GM19452 (cell line): ENCODE data around the gene FAM50B.

Experiments
- ATAC-seq: cut with Tn5 transposase; IDR thresholded peaks from one replicate; pipeline ENCODE4 v1.9.1; 2021; ENCODE audit not compliant: unreplicated experiment

Gene FAM50B

DNA sequence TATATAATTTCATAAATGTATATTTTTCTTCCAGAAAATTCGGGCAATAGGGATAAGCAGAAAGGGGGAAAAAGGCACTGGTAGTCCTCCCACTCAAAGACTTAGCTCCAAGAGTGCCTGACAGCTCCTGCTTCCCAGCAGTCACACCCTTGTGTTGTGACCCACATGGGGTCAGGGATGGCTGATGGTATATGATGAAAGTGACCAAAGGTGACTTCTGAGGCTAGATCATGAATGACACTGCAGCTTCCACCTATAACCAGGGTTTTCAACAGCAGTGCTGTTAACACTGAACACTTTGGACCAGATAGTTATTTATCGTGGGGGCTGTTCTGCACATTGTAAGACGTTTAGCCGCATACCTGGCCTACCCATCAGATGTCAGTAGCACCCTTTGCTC lies 22.3 kb downstream of the FAM50B start:
- no peak for ATAC-seq

DNA sequence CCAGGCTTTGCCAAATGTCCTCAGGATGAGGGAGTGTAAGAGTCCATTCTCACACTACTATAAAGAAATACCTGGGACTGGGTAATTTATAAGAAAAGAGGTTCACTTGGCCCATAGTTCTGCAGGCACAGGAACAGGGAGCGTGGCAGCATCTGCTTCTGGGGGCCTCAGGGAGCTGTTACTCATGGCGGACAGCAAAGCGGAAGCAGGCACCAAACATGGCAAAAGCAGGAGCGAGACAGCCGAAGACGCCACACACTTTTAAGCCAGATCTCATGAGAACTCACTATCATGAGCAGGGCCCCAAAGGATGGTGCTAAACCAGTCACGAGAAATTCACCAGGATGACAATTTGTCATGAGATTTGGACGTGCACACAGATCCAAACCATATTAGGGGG lies 22.8 kb downstream of the FAM50B start:
- ATAC-seq, result no peak

DNA sequence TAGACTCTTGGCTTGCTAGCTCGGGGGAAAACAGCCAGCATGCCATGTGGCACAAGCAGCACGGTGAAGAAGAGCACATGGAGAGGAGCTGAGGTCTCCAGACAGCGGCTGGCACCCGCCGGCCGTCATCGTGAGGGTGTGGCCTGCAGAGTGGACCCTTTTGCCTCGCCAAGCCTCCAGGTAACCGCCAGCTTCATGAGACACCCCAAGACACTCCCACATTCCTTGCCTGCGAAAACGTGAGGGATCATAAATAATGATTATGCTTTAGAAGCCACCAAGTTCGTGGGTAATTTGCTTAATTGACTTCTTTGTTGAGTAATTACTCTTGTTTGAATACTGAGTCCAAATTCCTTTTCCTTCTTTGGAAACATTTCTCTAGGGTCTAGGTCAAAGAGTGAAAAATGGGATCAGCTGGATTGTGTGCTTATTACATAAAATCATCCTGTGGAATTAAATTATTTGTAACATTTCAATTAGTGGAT lies 23.2 kb downstream of the FAM50B start:
- no peak for ATAC-seq

DNA sequence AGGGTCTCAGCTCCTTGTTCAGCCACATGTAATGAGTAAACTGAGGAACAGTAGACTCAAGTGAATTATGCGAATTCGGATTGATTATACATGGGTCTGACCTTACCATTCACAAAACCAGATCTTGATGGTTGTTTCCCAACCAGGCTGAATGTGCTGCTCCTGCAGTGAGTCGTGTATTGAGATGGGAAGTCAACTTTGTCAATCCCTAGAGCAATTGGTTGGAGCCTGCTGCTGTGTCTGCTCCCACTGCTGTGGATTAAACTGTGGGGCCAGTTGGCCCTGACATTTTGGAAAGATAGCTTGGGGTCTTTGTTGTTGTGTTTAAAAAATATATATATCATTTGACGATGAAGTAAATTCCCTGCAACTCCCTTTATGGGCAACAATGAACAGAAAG lies 23.9 kb downstream of the FAM50B start:
- ATAC-seq, result no peak

DNA sequence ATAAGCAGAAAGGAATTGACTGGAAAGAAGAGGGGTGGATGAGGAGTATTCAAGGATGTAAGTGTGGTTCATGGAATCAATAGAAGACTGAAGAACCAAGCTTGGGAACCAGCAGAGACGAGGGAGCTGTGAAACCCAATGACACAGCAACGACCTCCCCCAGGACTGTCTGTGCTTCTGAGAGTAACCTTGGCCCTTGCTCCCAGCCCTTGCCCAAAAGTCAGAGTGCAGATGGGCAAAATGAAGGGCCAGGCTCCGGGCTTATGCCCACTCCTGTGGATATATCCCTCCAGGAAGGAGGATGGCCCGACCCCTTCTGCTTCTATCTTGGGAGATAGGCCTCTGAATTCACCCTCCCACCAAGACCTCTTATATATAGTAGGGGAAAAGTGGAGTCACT lies 24.9 kb downstream of the FAM50B start:
- ATAC-seq, result no peak

DNA sequence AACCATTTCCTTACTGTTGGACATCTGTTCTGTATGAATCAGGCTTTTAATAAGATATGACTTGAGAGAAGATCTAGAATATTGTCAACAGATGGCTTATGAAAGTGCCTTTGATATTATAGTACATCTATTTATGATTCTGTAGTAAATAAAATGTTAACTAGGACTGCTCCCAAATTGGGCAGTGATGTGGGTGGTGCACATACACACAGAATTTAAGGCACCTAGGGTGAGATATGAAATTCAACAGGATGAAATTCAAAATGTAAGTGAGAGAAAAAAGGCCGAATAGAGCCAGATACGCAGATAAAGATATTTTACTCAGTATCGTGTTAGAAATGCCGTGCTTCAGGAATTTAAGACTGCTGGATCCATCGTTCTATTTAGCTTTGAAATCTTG lies 26.3 kb downstream of the FAM50B start:
- no peak for ATAC-seq

DNA sequence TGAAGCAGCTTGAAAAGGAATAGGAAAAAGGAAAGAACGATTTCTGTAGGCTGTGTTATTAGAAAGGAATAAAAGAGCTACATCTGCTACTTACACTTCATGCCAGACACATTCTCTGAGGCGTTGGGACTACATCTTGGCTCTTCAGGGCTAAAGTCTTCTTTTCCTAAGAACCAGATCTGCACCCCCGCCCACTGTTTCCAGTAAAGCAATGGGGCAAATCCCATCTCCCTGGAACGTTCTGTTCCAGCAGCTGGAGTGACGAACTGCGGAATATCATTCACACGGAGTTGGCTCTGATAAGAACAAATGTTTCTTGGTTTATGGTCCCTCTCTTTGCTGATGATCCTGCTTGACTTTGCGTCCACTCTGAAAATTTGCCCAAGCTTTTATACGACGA lies 26.9 kb downstream of the FAM50B start:
- ATAC-seq, result no peak

DNA sequence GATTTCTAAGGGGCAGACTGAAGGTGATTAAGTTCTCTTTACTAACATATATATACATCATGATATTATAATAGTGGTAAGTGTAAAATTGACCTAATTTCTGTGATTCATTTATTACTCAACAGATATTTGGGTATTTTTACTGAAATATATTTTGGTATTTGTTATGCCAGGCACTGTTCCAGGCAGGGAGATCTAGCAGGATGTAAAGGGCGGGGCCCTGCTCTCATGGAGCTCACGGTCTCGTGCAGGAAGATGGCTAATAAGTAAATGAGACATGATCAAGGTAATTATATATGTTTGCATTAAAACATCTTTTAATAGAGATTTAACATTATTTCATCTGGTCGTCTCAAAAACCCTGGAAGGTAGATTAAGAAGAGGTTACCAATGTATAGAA lies 27.7 kb downstream of the FAM50B start:
- ATAC-seq, result no peak

DNA sequence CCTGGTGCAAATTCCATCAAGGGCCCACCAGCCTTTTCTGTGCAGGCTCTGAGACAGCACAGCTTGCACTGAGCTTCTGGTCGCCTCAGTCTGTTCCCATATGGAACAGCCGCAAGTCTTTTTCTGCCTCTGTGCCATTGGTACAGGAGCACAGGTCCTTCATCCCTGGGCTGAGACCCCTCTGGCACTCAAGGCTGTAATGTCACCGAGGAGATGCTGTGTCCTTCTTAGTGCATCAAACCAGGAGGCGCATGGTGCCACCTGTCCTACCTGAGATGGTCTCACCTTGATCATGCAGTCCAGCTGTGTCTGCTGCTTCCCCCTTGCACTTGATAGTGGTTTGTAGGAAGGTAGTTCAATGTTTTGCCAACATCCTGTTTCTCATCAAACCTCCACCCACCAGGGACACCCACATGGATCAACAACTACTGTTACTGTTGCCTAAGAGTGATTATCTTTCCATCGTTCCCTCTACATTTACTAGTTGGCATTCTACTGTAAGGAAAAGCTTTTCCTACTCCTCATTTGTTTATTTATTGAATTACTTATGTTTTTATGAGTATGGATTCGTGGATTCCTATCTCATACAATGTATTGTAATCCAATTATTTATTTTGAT lies 29.0 kb downstream of the FAM50B start:
- no peak for ATAC-seq

DNA sequence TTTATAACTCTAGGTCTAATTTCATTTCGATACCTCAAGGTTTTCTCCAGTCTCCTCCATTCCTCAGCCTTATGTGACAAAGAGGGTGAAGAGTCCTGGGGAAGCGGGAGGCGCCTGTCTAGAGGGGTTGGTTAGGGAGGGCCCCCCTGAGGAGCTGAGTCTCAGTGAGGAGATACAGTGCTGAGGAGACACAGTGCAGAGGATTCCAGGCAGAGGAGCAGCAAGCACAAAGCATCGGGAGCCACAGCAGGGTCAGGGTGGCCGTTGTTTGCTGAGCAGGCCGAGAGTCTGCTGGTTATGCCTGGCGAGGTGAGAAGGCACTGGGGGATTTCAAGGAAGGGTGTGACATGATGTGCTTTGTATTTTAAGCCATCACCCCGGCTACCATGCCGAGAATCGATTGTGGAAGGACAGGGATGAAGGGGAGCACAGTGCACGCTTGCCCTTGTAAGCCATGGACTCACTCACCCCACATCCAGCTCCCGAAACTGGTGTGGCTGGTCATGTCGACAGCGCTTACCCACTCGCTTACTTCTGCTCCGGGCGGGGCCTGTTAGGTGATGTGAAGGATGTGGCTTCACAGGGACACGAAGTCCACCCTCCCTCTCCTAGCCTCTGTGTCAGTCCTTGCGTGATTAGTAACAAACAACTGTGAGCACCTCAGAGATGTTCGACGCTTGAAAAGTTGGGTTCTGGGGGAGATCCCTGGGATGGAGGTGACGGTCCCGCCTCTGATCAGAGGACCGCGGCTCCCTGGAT lies 30.2 kb downstream of the FAM50B start:
- ATAC-seq, result no peak

DNA sequence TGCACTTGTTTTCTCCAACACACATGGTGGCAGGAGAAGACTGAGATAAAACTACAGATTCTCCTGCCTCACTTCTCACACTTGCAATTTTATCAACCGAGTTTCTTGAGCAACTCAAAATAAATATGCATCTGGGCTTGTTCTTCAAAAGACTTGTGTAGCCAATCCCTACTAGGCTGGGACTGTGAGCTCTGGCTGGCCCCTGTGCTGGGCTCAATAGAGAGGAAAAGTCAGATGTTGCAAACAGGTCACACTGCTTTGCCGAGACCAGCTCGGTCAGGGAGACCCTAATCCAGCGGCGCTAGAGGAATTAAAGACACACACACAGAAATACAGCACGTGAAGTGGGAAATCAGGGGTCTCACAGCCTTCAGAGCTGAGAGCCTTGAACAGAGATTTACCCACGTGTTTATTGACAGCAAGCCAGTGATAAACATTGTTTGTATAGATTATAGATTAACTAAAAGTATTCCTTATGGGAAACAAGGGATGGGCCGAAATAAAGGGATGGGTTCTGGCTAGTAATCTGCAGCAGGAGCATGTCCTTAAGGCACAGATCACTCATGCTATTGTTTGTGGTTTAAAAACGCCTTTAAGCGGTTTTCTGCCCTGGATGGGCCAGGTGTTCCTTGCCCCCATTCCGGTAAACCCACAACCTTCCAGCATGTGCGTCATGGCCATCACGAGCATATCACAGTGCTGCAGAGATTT lies 32.7 kb downstream of the FAM50B start:
- no peak for ATAC-seq

DNA sequence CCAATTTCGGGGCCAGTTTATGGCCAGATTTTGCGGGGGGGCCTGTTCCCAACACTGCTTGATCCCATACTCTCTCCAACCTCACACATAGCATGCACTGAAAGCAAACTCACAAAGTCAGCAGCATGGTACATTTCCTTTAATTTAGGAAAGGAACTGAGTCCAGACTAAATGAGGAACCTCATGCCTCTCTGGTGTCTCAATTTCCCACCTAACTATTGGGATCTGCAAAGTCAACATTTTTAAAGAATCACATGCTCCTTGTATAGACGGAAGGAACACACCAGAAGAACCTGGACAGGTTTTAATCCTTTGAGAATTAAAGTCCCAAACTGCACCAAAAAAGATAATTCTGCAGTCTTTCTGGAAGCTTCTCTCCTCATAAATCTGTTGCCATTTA lies 33.3 kb downstream of the FAM50B start:
- no peak for ATAC-seq

DNA sequence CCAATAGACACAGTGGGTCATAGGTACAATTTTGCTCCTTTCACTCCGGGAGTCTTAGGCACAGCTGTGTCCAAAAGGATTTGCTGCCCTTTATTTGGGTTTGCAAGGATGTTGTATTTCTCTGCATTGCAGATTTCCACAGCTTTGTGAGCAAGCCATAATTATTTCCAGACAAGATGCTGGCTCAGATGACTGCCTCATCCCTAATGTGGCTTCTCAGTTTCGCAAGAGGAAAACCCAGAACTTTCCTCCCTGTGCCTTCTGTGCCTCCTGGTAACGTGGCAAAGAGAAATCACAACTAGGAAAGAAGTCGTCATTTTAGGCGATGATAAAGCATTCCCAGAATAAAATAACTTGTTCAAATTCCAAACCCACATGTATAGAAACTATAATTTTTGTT lies 33.7 kb downstream of the FAM50B start:
- no peak for ATAC-seq

DNA sequence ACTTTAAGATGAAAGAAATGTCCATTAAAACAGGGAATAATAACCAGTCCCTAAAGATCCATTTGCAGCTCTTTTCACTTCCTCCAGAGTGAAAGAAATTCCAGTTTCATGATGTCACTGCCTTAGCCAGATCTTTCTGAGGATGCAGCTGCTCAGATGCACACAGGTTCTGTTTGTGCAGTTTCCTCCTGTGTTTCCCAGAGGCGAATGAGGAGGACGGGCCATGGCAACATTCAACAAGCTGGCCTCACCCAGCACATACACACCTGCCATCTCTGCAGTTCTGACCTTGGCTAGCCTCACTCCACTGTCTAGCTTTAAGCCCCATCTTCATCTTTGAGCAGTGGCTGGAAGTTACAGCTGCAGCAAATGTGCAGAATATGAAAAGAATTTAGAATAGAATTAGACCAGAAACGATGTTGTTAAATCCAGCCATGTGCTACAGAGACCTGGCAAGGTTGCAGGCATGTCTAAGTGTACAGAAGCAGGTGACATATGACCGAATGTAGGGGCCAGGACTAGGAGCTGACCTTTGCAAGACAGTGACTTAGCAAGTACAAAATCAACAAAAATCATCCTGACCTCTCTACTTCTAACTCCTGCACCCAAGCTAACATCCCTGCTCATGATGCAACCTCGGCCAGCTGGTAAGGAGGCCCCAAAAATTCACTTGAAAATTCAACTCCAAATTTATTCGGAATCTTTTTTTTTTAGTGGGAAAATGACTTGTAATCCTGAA lies 35.0 kb downstream of the FAM50B start:
- no peak for ATAC-seq

DNA sequence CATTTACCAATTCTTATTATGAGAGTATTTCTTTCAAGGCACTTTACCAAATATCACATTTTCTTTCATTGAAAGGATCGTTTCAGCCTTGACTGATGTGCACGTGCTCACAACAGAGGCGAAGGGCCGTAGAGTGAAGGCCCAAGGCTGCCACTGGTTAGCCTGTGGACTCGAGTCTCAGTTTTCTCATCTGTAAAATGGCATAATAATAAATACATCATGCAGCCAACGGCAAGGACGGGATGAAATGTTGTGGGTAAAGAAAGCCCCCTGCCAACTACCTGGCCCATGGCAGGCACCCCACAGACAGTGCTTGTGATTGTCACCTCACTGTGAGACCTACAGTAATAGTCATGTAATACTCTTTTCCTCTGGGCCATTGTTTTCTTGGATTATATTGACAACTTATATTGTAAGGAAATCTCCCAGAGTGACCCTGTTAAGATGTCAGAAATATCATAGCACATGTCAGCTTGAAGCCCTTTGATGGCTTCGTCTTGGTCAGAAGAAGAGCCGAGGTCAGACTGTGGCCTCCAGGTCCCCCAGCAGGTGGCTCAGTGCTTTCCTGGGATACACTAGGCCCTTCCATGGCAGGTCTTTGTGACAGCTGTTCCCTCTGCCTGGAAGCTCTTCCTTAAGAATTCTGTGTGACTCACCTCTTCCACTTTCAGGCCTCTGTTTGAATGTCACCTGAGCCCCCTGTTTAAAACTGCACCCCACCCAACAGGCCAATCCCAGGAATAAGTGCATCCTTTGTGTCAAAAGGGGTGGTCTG lies 36.3 kb downstream of the FAM50B start:
- ATAC-seq, result no peak

DNA sequence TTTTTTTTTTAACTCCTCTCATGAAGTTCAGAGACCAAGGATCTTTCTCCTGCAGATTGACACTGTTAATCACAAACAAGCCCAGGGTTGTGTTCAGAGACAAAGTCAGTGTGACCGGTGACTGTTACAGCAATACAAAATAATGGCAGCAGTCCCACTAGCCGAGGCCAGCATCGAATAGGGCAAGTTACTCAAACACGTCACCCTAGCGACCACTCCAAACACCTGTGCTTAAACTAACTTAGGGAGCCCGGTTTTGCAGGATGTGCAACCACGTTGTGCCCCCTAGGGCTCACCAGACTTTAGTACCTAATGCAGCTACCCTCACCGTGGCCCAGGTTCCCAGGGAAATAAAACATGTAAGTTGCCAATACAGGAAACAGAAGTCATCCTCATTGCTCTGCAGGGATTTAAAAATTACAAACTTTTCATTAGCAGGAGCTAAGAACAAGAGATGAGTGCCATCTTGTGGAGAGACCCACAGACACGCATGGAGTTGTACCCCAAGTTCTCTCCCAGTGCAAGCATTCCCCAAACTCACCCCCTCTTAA lies 38.1 kb downstream of the FAM50B start:
- ATAC-seq, result no peak

DNA sequence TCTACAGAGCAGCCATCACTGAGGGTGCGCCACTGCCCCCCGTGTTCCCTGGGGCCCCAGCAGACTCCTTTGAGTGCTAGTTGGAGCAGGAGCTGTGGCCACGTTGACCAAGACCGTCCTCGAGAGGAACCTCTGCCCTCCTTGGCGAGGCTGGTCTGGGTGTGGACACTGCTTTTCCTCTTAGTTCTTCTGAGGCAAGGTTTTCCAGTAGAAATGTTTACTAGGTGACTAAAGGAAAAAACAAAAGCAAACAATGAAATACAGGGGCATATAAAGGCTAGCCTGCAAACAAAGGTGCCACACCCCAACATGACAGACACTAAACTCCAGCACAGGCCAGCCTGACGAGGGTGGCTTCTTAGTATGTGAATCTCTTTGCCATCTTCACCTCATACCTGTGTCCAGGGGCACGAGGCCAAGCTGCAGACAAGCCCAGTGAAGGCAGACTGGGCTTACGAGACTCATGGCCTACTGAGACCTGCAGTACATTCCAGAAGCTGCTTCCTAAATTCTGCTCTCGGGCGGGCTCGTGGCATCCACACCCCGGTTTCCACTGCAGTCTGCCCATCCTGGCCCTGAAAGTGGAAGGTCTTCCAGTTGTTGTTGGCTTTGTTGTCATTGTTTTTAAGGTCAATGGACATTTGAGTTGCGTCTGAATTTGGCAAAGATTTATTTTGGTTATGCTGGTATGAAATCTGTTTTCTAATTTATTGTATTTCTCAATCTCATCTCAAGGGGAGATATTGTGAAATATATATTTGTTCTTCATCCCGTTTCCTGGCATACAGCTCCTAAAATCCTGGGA lies 39.2 kb downstream of the FAM50B start:
- no peak for ATAC-seq

DNA sequence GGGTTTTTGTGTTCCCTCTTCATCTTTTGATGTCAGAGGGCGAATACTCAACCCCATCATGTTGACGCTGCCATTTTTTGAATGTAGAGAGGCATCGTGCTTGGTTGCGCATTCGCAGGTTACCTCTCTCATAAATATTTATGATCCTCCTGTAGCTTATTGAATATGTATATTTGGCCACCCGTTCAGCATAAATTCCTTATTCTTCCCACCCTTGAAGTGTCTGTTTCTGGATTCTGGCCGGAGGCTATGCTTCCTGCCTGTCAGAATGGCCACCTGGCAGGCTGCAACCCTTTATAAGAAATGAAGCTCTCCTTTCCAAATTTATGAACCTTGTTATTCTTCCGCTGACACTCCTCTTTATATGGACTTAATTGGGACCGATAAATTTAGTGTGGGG lies 40.9 kb downstream of the FAM50B start:
- no peak for ATAC-seq

DNA sequence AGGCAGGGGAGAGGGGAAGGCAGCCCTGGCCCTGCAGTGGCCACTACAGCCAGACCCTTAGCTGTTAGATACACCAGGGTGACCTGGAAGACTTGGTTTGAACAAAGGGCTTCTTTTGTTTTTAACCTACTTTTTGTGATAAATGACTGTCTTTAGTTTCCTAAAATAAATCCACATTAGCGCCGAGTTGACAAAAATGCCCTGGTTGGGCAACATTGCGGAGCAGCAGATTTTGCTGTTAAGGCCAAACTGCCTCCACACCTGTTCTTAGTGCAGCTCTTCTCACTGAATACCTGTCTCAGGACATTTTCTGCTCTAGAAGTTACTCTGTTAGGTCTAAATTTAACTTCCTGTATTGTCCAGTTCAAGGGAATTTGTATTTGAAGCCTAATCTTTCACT lies 42.7 kb downstream of the FAM50B start:
- no peak for ATAC-seq

DNA sequence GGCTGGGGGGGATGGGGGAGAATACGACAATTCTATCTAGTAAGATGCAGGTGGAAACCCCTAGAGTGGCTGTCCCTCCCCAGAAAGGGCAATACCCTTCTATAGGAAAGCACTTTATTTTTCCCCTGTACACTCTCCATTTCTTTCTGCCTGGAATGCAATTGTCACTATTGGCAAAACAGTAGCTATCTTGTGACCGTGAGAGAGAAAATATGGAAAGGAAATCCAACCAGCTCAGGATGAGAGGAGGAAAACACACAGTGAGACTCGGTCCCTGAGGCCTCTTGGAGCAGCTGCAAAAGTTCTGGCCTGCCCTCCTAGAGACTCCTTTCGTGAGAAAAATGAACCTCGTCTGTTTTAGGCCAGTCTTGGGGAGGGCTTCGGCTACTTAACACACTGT lies 43.4 kb downstream of the FAM50B start:
- ATAC-seq, result no peak
